Endothelial cell (in vitro differentiated cells): ENCODE results near the gene CARD10. TPM values are rescaled to one million over a fixed set of nuclear protein-coding genes. Genes with fewer than 3 reads are reported as not detected.

ENCODE experiments used
- DNase-seq: peaks from one replicate; pipeline ENCODE4 v3.0.0; 2021; ENCODE audit warnings: low spot score
- H3K27ac Mint-ChIP-seq: one replicate; pipeline ENCODE4 v1.8.0; 2021; ENCODE audit warnings: mixed read lengths, inconsistent platforms; ENCODE audit not compliant: unreplicated experiment
- H3K27me3 Mint-ChIP-seq: one replicate; pipeline ENCODE4 v1.8.0; 2021; ENCODE audit warnings: mild to moderate bottlenecking, moderate library complexity, mixed read lengths, inconsistent platforms; ENCODE audit not compliant: unreplicated experiment
- H3K36me3 Mint-ChIP-seq: one replicate; pipeline ENCODE4 v1.8.0; 2021; ENCODE audit warnings: mild to moderate bottlenecking, low read depth, mixed read lengths, inconsistent platforms; ENCODE audit not compliant: unreplicated experiment
- H3K4me1 Mint-ChIP-seq: one replicate; pipeline ENCODE4 v1.8.0; 2021; ENCODE audit warnings: mild to moderate bottlenecking, mixed read lengths, inconsistent platforms; ENCODE audit not compliant: unreplicated experiment
- H3K4me3 Mint-ChIP-seq: one replicate; pipeline ENCODE4 v1.8.0; 2021; ENCODE audit warnings: mild to moderate bottlenecking, mixed read lengths, inconsistent platforms; ENCODE audit not compliant: unreplicated experiment
- H3K9me3 Mint-ChIP-seq: one replicate; pipeline ENCODE4 v1.8.0; 2021; ENCODE audit warnings: mixed read lengths, inconsistent platforms; ENCODE audit not compliant: unreplicated experiment
- long read RNA-seq: library from polyadenylated mRNA; unstranded; transcript quantifications from one replicate; pipeline ENCODE4 v2.0.0, GENCODE V29; 2020; ENCODE audit not compliant: unreplicated experiment
- total RNA-seq: library from RNA; stranded (reverse); fragmentation: NEBNext Ultra II Directional; extraction: Animal tissue kit (Norgen Biotek cat#: 25700); gene quantifications from one replicate; pipeline ENCODE4 v1.2.1, GENCODE V29; 2021; ENCODE audit not compliant: unreplicated experiment
- TF ChIP-seq, protein P1 (sequence below): fragments of 200-600 bp; sonication (generic); IDR thresholded peaks from one replicate; pipeline ENCODE4 v1.5.0; 2021; ENCODE audit warnings: antibody characterized with exemption; ENCODE audit not compliant: unreplicated experiment

CARD10 gene, protein sequence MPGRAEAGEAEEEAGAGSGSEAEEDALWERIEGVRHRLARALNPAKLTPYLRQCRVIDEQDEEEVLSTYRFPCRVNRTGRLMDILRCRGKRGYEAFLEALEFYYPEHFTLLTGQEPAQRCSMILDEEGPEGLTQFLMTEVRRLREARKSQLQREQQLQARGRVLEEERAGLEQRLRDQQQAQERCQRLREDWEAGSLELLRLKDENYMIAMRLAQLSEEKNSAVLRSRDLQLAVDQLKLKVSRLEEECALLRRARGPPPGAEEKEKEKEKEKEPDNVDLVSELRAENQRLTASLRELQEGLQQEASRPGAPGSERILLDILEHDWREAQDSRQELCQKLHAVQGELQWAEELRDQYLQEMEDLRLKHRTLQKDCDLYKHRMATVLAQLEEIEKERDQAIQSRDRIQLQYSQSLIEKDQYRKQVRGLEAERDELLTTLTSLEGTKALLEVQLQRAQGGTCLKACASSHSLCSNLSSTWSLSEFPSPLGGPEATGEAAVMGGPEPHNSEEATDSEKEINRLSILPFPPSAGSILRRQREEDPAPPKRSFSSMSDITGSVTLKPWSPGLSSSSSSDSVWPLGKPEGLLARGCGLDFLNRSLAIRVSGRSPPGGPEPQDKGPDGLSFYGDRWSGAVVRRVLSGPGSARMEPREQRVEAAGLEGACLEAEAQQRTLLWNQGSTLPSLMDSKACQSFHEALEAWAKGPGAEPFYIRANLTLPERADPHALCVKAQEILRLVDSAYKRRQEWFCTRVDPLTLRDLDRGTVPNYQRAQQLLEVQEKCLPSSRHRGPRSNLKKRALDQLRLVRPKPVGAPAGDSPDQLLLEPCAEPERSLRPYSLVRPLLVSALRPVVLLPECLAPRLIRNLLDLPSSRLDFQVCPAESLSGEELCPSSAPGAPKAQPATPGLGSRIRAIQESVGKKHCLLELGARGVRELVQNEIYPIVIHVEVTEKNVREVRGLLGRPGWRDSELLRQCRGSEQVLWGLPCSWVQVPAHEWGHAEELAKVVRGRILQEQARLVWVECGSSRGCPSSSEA
- 26.0 TPM for total RNA-seq
- long read RNA-seq, partial matches to known transcripts = 2 of 5 reads
- long read RNA-seq, other reads (novel, unspliced or antisense) = 1 of 5 reads

DNA sequence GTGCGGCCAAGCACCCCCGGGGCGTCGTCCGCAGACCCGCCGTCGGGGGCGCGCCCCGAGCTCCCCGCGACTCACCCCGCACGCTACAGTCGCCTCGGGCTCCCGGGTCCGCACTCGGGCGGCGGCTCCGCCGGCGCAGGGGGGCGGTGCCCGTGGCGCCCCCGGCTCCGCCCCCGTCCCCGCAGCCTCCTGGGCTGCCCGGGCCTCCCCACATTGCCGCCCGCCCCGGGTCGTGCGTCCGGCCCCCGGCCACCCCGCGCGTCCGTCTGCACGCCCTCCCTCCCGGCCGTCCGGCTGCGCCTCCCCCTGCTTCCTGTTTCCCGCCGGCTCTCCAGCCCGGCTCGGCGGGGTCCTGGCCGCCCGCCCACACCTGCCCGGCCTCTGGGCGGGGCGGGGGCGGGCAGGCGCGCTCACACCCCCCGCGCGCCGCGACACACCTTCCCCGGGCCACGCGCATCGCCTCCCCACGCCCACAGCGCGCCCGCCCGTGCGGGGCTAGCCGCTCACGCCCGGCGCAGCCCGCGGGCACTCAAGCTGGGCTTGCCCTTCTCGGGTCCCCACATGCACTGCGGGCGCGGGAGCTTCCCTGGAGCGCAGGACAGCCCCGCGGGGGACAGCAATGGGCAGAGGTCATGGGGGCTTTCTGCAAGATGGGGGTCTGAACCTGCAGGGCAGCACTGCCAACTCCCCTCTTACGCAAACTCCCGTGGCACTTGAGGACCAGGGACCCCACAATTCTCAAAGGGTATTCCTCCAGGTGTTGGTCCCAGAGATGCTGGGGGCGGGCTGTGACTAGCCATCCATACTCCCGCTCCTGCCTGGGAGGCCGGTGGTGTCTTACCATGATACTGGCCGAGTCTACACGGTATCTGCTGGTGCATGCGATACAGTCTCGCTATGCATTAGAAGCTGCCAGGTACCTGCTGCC lies at the start of gene CARD10:
Gene CARD10, minus strand, starts transcription at position 148 of the 928 bp plus-strand sequence. CDS start 215 bp downstream, outside the sequence.
- peak within 1 kb of the TSS; percentile 92 for H3K4me3 Mint-ChIP-seq
- TF ChIP-seq, protein P1, sequence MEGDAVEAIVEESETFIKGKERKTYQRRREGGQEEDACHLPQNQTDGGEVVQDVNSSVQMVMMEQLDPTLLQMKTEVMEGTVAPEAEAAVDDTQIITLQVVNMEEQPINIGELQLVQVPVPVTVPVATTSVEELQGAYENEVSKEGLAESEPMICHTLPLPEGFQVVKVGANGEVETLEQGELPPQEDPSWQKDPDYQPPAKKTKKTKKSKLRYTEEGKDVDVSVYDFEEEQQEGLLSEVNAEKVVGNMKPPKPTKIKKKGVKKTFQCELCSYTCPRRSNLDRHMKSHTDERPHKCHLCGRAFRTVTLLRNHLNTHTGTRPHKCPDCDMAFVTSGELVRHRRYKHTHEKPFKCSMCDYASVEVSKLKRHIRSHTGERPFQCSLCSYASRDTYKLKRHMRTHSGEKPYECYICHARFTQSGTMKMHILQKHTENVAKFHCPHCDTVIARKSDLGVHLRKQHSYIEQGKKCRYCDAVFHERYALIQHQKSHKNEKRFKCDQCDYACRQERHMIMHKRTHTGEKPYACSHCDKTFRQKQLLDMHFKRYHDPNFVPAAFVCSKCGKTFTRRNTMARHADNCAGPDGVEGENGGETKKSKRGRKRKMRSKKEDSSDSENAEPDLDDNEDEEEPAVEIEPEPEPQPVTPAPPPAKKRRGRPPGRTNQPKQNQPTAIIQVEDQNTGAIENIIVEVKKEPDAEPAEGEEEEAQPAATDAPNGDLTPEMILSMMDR = no peak
- H3K36me3 Mint-ChIP-seq = peaks cover 8% of the 10 kb centered on the region
- peaks cover 7% of the 10 kb centered on the region for H3K4me1 Mint-ChIP-seq
- no peaks in the 10 kb centered on the region for H3K9me3 Mint-ChIP-seq
- H3K27me3 Mint-ChIP-seq = peaks cover 10% of the 10 kb centered on the region
- DNase-seq = peak; percentile 65
- peak within 1 kb of the TSS; percentile 33 for H3K27ac Mint-ChIP-seq

DNA sequence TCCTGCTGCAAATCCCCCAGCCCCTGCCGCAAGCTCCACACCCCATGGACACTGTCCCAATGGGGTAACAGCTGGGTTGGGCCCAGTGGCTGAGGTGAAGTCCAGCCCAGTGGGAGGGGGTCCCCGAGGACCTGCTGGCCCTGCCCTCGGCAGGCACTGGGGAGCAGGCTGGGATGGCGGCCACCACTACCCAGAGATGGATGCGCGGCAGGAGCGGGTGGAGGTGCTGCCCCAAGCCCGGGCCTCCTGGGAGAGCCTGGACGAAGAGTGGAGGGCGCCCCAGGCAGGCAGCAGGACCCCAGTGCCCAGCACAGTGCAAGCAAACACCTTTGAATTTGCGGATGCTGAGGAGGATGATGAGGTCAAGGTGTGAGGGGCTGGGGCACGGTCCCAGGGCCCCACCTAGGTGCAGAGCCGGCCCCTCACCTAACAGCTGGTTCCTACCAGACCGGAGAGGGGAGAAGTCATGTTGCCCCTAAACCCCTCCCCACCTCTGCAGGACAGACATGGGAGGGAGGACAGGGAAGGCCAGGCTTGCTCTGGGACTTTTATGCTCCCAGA lies 49.3 kb upstream of the CARD10 start:
- H3K36me3 Mint-ChIP-seq = peaks cover 7% of the 10 kb centered on the region
- peaks cover 17% of the 10 kb centered on the region for H3K4me1 Mint-ChIP-seq
- no peak overlapping the region for H3K4me3 Mint-ChIP-seq
- no peak for DNase-seq
- TF ChIP-seq, protein P1 = no peak
- H3K27me3 Mint-ChIP-seq = peaks cover 3% of the 10 kb centered on the region
- no peak overlapping the region for H3K27ac Mint-ChIP-seq
- no peaks in the 10 kb centered on the region for H3K9me3 Mint-ChIP-seq

DNA sequence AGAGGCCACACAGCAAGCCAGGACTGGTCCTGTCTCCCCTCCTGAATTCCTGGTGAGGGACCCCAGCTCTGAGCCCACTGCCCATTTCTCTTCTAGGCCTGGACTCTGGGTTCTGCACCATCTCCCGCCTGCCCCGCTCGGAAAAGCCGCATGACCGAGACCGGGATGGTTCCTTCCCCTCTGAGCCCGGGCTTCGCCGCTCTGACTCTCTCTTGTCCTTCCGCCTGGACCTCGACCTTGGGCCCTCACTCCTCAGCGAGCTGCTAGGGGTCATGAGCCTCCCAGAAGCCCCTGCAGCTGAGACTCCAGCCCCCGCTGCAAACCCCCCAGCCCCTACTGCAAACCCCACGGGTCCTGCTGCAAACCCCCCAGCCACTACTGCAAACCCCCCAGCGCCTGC lies 48.8 kb upstream of the CARD10 start:
- peak overlapping the region; percentile 42 for H3K4me3 Mint-ChIP-seq
- no peak for DNase-seq

More for the DNA sequence above, 48.8 kb upstream of the CARD10 start:
- H3K4me1 Mint-ChIP-seq = peaks cover 22% of the 10 kb centered on the region
- no peaks in the 10 kb centered on the region for H3K9me3 Mint-ChIP-seq
- peaks cover 7% of the 10 kb centered on the region for H3K36me3 Mint-ChIP-seq
- TF ChIP-seq, protein P1 = no peak
- no peaks in the 10 kb centered on the region for H3K27me3 Mint-ChIP-seq
- no peak overlapping the region for H3K27ac Mint-ChIP-seq
